Measurements from ENCODE around the gene MYO16. TPM values are rescaled to one million over a fixed set of nuclear protein-coding genes. Genes with fewer than 3 reads are reported as not detected.

The MYO16 gene
- total RNA-seq, 1 donor from 2014 or later, result 0.20 TPM

- DNase-seq (ENCODE audit: low spot score), result no peak
Measured at GRCh38 chr13:109231888-109232287, 602.5 kb downstream of the MYO16 start.

- DNase-seq (ENCODE audit: low spot score), result no peak
Measured at GRCh38 chr13:109233293-109233692, 603.9 kb downstream of the MYO16 start.

DNA sequence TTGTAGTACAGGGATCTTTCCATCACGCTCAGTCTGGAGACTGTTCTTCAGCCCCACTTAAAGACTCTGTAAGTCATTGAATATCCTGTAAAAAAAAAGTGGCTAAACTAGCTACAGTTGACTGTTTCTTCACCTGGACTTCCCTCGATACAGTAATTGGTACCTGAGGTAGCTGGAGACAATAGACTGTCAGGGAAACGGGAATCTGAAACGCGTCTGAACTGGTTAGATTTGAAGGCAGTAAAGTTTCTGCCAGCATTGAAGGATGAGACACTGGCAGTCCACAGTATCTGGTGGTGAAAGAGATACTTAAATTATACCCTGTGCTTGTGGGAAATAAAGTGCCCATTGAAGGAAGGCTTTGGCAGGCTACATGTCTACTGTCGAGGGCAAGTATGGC lies 606.5 kb downstream of the MYO16 start:
- no peak for DNase-seq (ENCODE audit: low spot score)

GRCh38 chr13:109241160-109241559 lies 611.7 kb downstream of the MYO16 start:
- no peak for DNase-seq (ENCODE audit: low spot score)

DNA sequence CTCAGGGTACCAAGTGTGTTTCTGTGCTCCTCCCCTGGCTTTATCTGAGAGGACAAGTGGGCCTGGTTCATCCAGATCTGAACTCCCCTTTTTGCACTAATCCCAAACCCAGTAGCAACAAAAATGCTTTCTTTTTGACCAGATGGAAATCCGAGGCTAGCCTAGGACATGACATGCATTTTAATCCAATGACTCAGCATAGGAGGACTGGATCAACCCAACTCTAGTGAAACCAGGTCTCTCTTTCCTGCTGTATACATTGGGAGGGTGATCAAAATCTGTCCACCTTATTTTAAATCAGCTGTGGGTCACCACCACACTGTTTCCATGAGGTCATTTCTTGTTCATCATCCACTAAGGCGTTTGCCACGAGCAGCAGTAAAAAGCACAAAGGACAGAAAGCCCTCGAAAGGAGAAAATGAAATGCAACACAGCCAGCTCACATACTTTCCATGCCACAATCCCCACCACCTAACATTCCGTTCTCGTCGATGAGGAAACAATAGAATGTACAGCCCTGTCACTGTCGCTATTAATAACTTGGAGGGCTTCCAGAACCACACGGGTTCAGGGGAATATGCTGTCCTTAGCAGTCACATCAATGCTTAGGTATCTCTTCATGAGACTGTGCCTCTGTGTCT lies 614.0 kb downstream of the MYO16 start:
- DNase-seq (ENCODE audit: low spot score), result no peak

DNA sequence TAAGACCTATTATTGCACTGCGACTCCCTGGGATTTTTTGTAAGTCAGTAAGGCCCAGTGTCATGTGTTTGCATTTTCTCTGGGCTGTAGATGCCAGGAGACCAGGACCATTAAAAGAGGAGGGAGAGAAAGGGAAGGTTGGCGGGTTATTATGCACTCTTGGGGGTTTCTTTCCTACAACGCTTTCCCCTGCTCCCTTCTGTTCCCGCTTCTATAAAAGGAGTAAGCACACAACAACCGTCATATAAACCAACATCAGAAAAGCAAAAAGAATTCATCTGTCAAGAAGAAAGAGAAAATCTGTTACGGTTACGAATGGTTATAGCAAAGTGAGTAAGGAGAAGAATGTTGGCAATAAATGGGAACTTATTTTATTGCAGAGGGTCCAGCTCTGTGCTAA lies 615.2 kb downstream of the MYO16 start:
- no peak for DNase-seq (ENCODE audit: low spot score)

- no peak for DNase-seq (ENCODE audit: low spot score)
Measured at GRCh38 chr13:109246001-109246400, 616.6 kb downstream of the MYO16 start.

DNA sequence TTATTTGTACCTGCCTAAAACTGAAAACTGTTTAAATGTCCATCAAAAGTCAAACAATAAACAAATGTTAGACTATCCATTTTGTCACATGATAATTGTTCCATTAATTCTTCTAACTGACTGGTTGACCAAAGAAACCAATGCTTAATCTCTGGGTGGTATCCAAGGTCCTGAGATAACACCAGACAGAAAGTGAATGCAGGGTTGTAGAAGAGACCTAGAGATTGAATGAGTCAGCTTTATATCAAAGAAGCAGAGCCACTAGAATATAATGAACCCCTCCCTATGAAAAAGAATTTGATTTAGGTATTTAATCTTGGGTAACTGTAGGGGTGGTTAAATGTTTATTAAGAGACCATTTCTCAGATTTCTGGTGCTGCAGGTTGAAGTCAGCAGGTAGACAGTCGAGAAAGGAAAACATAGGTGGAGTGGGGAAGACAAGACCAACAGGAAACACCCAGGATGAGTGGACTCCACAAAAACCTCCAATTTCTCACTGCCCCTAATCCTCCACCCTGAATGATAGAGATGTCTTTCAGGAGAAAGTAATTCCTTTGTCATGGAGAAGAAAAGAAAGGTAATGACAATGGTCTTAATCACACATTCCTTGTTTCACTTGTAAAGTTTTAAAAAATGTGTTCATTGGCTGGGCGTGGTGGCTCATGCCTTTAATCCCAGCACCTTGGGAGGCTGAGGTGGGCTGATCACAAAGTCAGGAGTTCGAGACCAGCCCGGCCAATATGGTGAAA lies 620.5 kb downstream of the MYO16 start:
- DNase-seq (ENCODE audit: low spot score), result no peak

- no peak for DNase-seq (ENCODE audit: low spot score)
Measured at GRCh38 chr13:109251956-109252355, 622.5 kb downstream of the MYO16 start.

GRCh38 chr13:109253316-109253715 lies 623.9 kb downstream of the MYO16 start:
- DNase-seq (ENCODE audit: low spot score), result no peak

DNA sequence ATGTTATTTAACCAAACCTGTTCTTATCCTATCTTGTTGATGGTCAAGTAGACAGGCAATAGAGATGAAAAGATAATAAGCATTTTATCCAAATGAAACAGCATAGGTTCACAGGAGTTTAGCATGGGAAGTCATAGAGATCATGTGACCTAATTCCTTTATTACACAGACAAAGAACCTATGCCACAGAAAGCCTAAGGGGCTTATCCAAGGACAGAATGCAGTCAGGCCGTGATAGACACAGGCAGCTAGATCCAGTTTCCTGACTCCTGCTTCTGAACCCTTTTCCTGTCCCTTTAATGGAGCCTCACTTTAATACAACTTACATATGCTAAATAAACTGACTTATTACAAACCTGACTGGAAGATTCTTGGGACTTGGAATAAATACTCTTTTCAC lies 624.9 kb downstream of the MYO16 start:
- DNase-seq (ENCODE audit: low spot score), result no peak

GRCh38 chr13:109255141-109255856 lies 625.9 kb downstream of the MYO16 start:
- no peak for DNase-seq (ENCODE audit: low spot score)

DNA sequence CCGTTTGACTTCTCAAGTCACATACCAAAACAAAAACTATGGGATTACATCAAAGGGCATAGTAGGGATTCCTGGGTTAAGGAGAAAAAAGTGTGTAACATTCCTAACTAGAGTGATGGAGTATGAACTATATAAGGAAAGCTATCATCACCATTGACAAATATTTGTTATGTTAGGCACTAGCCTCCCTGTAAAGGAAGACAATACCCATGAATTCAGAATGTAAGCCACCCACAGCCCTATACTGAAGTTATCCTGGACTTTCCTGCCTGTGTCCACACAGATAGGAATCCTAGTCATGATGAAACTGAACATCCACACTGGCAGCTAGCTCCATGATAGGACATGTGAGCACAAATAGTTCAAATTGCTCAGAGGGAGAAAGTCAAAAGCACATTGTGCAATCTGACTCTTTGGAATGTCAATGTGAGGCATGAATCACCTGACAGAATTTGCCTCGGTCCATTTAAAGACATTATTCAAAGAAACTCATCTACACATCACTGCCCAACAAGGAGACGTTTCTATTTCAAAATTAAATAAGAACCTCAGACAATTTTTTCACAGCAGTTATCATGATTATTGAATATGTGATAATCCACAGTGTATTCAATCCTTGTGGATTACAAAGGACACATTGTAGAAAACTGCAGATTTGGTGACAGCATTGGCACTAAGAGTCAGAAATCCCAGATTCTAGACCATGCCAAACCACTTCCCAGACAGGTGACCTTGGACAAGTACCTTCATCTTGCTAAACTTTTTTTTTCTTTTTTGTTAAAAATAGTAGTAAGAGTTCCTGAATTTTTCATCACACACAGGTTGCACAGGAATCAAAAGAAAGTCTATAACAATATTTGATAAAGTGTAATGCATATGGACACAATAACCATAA lies 627.7 kb downstream of the MYO16 start:
- peak; percentile 22 for DNase-seq (ENCODE audit: low spot score)
